NCI-H2107 treated with DMSO at 0.1 percent for 48 hours (cell line): ENCODE measurements around the gene AKT1S1.

Experiments
- DNase-seq: peaks from one replicate; lab custom pipeline; 2025; ENCODE audit not compliant: unreplicated experiment; lab: John Stamatoyannopoulos, UW

Gene AKT1S1

DNA sequence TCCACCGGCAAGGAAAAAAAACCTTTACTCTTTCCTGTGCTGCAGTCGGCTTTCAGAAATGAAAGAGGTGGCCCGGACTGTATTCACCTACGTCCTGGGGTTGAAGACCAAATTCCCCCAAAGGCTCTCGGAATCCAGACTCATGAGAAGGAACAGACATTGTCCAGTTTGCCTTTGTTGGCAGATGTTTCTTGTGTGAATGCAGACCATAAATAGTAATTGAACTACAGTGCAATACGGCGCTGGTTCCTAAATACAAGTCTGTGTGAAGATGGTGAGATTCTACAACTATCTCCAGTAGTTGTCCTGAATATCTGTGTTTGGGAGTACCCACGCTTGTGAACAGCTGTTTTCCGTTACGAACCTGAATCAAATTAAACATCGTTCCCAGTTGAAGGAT lies 37.4 kb downstream of the AKT1S1 start:
- no peak for DNase-seq

DNA sequence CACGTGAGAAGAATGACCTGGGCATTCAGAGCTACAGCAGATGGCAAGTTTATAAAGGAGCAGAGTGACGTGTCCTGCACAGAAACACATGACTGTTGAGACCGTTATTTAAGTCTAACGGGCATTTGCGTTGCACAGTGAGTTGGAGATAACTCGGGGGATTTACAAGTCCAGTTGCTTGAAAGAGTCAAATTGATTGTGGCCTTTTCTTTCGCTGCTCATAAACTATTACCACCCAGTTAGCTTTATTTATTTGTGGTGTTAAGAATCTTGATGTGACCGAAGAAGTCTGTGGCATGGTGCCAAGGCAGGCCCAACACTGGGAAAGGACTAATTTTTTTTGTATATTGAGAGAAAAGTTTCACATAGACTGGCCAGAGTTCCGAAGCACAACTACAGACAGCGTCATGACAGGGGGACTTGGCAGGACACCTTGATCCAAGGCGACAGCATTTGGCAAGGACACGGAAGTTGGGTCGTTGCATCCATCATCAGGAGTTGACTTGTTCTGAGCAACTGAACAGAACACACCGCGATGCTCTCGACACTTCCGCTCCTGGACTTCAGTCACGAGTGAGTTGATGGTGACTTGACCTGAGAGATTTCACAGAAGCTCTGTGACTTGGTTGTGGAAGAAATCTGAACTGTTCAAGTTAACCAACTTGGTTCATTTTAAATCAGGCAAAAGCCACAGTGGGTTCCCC lies 38.1 kb downstream of the AKT1S1 start:
- DNase-seq = no peak

DNA sequence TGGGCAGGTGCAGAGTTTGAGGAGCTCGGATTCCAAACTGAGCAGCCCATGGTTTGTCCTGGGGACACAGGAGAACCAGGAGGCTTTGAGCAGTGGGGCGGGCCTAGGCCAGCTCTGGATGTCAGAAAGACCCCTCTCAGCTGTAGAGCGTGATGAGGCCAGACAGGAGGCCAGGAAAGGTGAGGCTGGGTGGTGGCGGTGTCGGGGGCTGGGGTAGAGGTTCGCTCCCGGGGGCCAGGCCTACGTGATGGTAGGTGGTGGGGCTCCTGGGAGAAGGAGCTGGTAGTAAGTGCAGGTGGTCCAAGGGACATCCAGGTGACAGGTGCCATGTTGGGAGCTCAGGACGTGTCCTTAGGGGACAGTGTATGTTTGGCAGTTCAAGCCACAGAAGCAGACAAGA lies 39.7 kb downstream of the AKT1S1 start:
- DNase-seq = no peak

DNA sequence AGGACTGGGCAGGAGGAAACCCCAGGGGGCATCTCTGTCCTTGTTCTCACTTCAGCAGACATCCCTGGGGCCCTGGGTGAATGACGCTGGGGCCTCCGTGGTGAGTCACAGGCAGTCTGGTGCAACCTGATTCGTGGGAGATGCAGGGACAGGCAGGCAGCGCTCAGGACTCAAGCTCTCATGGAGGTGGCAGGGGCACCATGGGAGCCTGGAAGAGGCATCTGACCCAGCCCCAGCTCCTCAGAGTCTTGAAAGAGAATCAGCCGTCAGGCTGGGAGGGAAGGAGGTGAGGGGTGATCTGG lies 40.2 kb downstream of the AKT1S1 start:
- no peak for DNase-seq

DNA sequence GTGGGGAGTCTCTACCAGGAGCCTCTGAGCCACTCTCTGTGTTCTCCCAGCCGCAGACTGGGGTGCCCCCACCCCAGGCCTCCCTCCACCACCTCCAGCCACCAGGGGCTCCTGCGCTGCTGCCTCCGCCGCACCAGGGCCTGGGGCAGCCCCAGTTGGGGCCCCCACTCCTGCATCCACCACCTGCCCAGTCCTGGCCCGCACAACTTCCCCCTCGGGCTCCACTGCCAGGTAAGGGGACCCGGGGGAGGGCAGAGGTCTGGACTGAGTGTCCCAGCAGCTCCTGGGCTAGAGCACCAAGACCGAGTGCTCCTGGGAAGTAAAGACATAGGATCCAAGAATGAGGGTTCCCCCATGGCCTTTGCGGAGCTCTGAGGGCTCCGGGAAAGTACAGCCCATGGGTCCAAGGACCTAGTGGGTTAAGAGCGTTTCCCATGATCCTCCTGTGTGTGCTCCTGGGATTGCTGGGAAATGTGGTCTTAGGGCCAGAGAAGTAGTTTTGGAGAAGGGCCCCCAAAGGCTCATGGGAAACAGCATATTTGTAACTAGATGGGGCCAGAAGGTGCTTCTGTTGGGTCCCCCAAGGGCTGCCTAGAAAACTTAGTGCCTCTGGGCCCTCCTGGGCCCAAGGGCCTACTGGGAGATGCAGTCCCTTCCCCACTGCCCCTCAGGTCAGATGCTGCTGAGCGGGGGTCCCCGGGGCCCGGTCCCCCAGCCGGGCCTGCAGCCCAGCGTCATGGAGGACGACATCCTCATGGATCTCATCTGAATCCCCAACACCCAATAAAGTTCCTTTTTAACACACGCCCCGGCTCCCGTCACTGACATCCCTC lies 40.8 kb downstream of the AKT1S1 start:
- no peak for DNase-seq

DNA sequence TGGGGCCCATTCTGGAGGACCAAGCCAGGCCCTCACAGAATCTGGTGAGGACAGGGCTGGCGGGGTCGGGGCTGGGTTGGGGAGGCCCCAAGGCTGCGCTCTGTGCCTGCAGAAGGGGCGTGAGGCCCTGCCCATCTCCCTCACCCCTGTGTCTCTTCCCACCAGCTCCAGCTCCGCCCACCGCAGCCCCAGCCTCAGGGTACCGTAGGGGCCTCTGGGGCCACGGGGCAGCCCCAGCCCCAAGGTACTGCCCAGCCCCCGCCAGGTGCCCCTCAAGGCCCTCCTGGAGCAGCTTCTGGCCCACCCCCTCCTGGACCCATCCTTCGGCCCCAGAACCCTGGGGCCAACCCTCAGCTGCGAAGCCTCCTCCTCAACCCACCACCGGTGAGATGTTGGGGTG lies 41.6 kb downstream of the AKT1S1 start:
- DNase-seq = no peak

DNA sequence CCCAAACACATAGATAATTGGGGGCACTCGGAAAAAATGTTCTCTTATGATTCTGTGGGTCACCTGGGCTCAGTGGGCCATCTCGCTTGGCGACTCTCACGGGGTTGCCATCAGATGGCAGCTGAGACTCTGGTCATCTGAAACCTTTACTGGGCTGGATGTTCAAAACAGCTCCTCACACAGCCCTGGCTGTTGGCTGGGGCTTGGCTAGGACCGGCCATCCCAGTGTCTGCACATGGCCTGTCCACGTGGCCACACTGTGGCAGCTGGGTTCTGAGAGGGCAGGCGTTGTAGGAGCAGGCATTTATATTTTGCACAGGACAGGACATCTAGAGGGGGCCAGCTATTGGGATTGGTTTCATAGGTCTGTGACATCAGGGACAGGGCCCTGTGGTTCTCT lies 43.6 kb downstream of the AKT1S1 start:
- DNase-seq = no peak

DNA sequence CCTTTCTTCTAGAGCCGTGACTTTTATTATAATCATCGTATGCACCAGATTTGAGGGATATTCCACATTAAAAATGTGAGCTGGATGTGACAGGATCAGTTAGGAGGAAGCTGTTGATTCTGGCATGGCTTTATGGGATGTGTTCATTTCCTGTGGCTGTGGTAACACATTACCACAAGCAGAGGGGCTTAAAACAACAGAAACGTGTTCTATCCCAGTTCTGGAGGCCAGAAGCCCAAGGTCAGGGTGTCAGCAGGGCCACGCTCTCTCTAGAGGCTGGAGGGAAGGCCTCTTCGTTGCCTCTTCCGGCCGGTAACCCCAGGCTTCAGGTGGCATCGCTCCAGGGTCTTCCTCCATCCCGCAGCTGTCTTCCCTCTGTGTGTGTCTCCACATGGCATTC lies 44.6 kb downstream of the AKT1S1 start:
- DNase-seq = no peak

DNA sequence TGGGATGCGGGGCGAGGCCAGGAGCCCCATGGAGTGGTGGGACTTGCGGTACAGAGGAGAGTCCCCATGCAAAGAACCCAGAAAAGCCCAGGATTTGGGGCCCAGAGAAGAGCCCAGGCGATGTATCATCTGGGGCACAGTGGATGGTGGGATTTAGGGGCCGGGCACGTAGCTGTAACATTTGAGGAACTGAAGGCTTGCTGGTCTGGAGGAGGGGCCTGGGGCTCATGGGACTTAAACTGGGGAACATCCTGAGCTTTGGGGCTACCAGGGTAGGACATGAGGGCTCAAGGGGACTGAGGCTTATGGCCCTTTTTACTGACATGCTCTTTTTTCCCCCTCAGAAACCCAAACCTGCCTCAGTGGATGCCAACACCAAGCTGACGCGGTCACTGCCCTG lies 45.6 kb downstream of the AKT1S1 start:
- DNase-seq = no peak

DNA sequence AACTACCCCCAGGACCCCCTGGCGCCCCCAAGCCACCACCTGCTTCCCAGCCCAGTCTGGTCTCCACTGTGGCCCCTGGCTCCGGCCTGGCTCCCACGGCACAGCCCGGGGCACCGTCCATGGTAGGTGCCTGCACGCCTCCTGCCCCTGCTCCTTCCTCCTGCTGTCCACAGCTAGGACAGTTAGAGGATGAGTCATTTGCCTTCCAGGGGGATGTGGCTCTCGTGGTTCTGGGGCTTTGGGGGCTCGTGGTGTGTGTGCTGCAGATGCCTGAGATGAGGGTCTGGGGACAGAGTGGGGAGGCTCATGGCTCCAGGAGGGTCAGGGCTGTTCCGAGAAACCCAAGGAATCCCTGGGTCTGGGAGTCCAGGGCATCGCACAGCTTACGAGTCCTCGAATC lies 46.4 kb downstream of the AKT1S1 start:
- no peak for DNase-seq

DNA sequence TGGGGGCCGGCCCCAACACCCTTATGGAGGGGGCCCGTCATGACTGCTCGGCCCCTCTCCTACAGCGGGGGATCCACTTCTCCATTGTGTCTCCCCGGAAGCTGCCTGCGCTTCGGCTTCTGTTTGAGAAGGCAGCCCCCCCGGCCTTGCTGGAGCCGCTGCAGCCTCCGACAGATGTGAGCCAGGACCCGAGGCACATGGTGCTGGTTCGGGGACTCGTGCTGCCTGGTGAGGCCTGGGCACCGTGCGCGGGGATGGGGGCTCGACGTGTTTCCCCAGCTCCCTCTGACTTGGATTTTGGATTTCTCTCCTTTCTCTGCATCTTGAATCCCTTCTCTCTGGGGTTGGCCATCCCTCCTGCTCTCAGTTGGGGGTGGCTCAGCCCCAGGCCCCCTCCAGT lies 47.4 kb downstream of the AKT1S1 start:
- DNase-seq = no peak

DNA sequence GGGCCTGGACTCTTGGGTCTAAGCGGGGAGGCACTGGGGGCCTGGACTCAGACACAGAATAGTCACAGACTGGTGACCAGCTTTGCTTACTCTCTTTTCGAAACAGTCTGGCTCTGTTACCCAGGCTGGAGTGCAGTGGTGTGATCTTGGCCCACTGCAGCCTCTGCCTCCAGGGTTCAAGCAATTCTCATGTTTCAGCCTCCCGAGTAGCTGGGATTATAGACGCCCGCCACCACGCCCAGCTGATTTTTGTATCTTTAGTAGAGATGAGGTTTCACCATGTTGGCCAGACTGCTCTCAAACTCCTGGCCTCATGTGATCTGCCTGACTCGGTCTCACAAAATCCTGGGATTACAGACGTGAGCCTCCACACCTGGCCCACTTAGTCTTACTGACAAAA lies 48.0 kb downstream of the AKT1S1 start:
- no peak for DNase-seq

DNA sequence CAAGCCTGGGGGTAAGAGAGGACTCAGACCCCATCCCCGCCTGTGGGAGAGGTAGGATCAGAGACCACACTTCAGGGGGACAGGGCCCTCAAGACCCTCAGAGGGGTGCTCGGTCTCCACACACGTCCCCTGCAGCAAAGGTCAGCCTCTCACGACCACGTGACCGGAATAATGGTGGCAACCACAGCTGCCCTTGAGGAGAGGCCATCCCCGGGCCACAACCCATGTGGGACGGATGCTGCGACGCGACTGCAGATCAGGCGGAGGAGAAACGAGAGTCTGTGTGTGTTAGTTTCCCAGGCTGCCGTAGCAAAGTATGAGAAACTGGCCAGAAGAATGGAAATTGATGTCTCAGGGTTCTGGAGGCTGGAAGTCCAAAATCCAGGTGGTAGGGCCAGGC lies 50.1 kb downstream of the AKT1S1 start:
- DNase-seq = no peak

DNA sequence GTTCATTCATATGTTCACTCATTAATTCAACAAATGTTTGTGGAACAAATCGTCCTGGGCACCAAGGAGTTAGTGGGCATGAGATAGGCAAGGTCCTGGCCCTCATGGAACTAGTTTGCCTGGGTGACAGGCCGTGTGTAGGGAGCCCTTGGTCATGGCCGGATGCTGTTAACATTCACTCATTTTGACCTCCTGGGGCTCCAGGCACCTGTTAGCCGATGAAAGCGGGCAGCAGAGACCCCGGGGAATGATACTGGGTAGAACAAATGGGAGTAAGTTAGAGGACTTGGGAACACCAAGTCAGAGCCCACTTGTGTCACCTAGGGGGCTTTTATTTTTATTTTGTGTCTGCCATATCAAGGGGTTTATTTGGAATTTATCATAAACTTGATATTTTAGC lies 52.5 kb downstream of the AKT1S1 start:
- no peak for DNase-seq

DNA sequence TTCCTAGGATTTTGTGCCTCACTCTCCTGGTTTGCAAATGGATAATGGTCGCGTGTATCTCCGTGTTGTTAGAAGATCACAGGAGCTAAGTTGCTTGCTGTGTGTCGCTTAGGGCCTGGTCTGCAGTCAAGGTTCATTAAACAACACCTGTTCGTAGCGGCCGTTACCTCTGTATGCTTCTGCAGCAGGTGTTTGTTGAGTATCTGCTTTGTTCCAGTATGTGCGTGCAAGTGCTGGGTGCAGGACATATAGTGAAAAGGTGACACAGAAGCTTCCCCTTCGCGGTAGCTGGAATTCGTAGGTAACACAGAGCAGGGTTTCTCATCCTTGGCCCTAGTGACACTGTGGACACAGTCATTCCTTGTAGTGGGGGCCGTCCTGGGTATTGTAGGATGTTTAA lies 53.7 kb downstream of the AKT1S1 start:
- peak; percentile 97 for DNase-seq

DNA sequence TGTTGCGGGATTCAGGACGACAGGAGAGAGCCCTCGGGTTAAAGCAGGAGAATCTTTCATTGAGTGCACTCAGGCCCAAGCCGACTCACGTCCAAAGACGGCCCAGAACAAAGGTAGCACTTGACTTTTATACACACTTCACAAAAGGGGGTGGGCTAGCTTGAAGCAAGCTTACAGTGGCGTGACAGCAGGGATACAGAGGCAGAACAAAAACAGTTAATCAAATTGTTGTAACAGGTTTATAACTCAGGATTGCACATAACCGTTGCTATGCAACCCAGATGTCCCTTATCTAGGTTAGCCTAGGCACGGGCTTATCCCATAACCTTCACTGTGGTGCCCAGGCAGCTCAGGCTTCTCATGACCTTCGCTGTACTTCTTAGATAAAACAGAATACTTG lies 57.0 kb downstream of the AKT1S1 start:
- peak; percentile 25 for DNase-seq

DNA sequence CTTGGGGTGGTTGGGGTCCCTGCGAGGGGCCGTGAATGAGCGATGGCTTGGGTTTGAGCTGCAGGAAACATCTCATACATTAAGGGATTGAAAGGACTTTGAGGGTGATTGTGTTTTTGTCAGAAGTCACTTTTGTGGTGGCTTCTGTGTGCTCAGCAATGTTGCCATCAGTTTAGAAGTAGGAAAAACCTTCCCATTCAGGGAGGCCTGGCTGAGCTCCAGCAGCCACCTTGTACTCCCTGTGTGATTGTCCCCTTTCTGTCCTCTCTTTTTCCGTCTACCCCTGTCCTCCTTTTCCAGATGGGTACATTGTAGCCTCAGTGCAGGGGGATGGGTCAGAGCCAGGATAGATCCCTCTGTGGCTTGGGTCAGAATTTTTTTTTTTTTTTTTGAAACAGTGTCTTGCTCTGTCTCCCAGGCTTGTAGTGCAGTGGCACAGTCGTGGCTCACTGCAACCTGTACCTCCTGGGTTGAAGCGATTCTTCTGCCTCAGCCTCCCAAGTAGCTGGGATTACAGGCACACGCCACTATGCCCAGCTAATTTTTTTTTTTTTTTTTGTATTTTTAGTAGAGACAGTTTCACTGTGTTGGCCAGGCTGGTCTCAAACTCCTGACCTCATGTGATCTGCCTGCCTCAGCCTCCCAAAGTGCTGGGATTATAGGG lies 57.6 kb downstream of the AKT1S1 start:
- DNase-seq = peak; percentile 19
